GM12865 (cell line): ENCODE data around the gene CGN.
"Not testable (repeated sequence)": the region's sequence is repeated elsewhere in the genome, so short reads cannot be mapped to it uniquely, and the experiment has no call there.

Experiments used
- DNase-seq: peaks from one replicate; pipeline ENCODE4 v3.0.0; 2010; ENCODE audit warnings: low read depth
- H3K4me3 ChIP-seq: 2 replicates; pipeline ENCODE4 v1.5.1; 2011; ENCODE audit warnings: mild to moderate bottlenecking, low read depth, low read length, control low read depth
- CTCF ChIP-seq: IDR thresholded peaks from 2 replicates; pipeline ENCODE4 v1.5.1; 2011; ENCODE audit warnings: low read length, control low read depth, low read depth, inconsistent platforms; ENCODE audit not compliant: insufficient read depth; ENCODE audit errors: missing control alignments

The CGN gene

GRCh38 chr1:151518936-151519335 is 7.7 kb downstream of the CGN start:
- H3K4me3 ChIP-seq: no peak overlapping the region
- no peak for TF ChIP-seq CTCF
- DNase-seq: no peak

- no peak for TF ChIP-seq CTCF
- no peak overlapping the region for H3K4me3 ChIP-seq
- DNase-seq: no peak
Measured at GRCh38 chr1:151519667-151520066, 8.5 kb downstream of the CGN start.

GRCh38 chr1:151520359-151520758 is 9.2 kb downstream of the CGN start:
- peak; percentile 36 for TF ChIP-seq CTCF
- H3K4me3 ChIP-seq: no peak overlapping the region
- DNase-seq: no peak

GRCh38 chr1:151522427-151522826 is 11.2 kb downstream of the CGN start:
- not testable (repeated sequence) for DNase-seq, H3K4me3 ChIP-seq

- TF ChIP-seq CTCF: no peak
- H3K4me3 ChIP-seq: no peak overlapping the region
- no peak for DNase-seq
Measured at GRCh38 chr1:151523326-151523725, 12.1 kb downstream of the CGN start.

GRCh38 chr1:151524736-151525135 is 13.5 kb downstream of the CGN start:
- H3K4me3 ChIP-seq: no peak overlapping the region
- no peak for TF ChIP-seq CTCF
- no peak for DNase-seq

GRCh38 chr1:151526735-151527525 is 15.7 kb downstream of the CGN start:
- no peak for DNase-seq
- TF ChIP-seq CTCF: no peak
- H3K4me3 ChIP-seq: no peak overlapping the region
